Fibroblast of villous mesenchyme (primary cell): ENCODE results near the gene HSD3B1. TPM values are rescaled to one million over a fixed set of nuclear protein-coding genes. Genes with fewer than 3 reads are reported as not detected.

Source experiments
- DNase-seq: peaks from one replicate; pipeline ENCODE4 v3.0.0-alpha.2; 2010; ENCODE audit warnings: low read depth
- H3K4me3 ChIP-seq: 2 replicates; pipeline ENCODE4 v1.5.1; 2011; ENCODE audit warnings: low read depth, mild to moderate bottlenecking, low read length
- total RNA-seq: library from RNA; depleted of rRNA; stranded (reverse); fragments of >200 nt; gene quantifications from 2 replicates; pipeline ENCODE4 v1.2.3, GENCODE V29; 2012
- TF ChIP-seq, protein P1 (sequence below): IDR thresholded peaks from 2 replicates; pipeline ENCODE4 v1.5.1; 2012; ENCODE audit warnings: low read depth, mild to moderate bottlenecking, low read length; ENCODE audit not compliant: insufficient read depth

HSD3B1 gene
- total RNA-seq, 1 donor = 2.6 TPM

DNA sequence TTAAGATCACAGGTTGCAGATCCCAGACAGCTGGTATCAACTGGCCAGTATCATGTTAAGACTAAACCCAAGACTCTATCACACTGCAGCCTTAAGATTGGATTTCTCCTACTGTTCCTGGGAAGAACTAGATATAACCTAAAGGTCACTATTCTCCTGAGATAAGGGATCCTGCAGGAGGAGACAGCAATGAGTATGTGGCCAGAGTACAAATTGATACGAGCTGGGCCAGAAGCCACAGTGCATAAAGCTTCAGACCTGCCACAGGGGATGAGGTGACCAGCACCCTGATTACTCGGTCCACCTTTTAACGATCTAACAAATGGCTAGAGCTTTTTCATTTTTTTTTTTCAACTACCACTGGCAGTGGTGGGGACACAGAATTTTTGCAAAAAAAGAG lies 31.0 kb downstream of the HSD3B1 start:
- no peak overlapping the region for H3K4me3 ChIP-seq
- no peak for DNase-seq
- TF ChIP-seq, protein P1, sequence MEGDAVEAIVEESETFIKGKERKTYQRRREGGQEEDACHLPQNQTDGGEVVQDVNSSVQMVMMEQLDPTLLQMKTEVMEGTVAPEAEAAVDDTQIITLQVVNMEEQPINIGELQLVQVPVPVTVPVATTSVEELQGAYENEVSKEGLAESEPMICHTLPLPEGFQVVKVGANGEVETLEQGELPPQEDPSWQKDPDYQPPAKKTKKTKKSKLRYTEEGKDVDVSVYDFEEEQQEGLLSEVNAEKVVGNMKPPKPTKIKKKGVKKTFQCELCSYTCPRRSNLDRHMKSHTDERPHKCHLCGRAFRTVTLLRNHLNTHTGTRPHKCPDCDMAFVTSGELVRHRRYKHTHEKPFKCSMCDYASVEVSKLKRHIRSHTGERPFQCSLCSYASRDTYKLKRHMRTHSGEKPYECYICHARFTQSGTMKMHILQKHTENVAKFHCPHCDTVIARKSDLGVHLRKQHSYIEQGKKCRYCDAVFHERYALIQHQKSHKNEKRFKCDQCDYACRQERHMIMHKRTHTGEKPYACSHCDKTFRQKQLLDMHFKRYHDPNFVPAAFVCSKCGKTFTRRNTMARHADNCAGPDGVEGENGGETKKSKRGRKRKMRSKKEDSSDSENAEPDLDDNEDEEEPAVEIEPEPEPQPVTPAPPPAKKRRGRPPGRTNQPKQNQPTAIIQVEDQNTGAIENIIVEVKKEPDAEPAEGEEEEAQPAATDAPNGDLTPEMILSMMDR = no peak

DNA sequence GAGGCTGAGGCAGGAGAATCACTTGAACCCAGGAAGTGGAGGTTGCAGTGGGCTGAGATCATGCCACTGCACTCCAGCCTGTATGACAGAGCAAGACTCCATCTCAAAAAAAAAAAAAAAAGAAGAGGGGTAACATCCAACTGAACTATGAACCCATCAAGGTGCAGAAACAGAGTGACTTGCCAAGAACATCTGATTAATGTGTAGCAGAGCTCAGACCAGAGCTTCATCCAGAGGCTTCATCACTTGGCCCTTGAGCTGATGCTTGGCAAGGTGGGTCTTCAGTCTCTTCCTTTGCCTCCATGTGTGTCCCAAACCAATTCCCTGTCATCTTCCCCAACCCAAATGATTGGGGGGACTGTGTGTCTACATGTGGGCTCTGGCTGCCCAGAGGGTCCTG lies 32.6 kb downstream of the HSD3B1 start:
- H3K4me3 ChIP-seq = no peak overlapping the region
- no peak for DNase-seq
- TF ChIP-seq, protein P1 = no peak

DNA sequence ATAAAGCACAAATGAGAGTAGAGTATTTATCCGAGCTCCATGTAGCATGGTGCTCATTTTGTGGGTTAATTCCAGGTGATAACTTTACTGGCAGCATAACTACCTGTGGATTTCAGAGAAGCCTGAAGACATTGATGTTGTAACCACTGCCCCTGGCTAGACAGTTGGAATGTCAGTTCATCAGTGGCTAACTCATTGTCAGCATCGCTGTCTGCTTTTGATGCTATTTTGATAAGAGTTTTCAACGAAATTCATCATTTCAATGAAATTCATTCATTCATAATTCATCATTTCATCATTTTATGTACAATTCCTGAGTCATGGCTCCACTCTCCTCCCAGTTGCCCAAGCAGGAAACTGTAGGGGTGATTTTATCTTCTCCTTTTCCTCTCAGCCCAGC lies 34.4 kb downstream of the HSD3B1 start:
- no peak overlapping the region for H3K4me3 ChIP-seq
- DNase-seq = no peak
- TF ChIP-seq, protein P1 = no peak

DNA sequence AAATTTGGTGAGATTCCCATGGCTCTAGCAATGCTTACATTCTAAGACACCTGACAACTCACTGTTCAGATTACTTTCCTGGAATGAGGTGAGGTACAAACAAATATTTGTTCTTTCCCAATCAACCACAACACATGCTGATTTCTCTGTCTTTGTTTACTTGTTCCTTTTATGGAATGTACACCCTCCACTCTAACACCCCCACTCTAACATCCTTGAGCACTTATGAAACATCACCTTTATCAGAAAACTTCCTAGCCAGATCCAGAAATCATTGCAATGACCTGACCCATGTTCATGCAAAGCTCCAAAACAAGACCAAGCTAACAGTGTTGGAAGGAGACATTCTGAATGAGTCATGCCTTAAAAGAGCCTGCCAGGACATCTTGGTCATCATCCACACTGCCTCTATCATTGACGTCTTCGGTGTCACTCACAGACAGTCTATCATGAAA lies 35.5 kb downstream of the HSD3B1 start:
- H3K4me3 ChIP-seq = no peak overlapping the region
- TF ChIP-seq, protein P1 = no peak
- no peak for DNase-seq

DNA sequence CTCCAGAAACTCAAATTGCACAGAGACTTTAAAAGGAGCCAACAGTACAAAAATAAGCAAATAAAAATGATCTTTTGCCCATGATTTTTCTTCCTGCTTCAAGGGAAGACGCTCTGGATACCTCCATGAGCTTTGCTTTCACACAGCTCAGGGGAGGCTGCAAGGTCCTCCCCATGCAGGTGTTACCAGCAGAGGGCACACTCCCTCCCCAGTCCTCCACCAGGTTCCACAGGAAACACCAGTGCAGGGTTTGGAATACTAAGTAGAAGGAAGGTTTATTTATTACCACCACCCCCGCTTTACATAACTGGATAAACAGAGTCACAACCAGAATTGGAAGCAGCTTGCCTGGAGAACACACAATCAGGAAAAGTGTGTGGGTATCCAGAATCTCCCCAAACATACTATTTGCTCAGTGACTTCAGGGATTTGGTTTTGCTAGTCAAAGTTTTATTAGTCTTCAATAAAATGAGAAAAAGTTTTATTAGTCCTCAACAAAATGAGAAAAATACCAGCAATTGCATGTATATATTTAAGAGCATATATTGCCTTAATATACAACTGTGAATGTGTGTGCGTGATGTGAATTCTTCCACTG lies 37.3 kb downstream of the HSD3B1 start:
- TF ChIP-seq, protein P1 = peak; percentile 57
- DNase-seq = peak; percentile 7
- H3K4me3 ChIP-seq = no peak overlapping the region

DNA sequence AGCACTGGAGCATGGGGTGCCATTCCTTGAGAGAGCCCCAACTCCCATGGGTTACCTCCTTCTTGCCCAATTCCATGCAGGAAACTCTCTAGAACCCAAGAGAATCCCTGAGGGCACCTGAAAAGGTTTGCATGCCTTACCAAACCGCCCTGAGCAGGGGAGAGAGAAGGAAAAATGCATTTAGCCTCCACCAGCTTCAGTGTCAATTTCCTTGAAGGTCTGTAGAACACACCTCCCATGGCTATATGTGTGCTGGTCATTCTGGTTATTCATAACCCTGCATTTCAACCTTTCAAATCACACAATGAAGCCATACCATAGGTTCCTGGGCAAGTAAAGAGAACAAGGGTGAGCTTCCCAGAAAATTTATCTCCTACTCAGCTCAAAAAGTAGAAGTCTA lies 39.6 kb downstream of the HSD3B1 start:
- no peak for DNase-seq
- TF ChIP-seq, protein P1 = no peak

DNA sequence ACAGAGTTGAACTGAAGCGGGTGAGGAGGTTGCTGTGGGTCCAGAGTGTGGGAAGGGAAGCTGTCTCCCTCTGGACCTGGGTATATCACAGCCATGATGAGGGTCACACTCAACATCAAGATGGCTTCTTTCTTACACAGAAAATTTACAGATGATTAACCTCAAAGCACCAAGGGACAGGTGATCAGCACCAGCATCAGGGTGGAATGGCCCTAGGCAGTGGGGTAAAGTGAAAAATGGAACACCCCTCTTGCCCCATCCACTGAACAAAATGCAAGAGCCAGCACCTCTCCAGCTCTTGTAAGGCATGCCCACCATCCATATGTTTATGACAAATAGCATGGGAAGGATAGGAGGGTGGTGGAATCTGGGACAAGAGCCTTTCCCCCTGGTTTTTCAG lies 40.3 kb downstream of the HSD3B1 start:
- DNase-seq = no peak
- no peak overlapping the region for H3K4me3 ChIP-seq
- TF ChIP-seq, protein P1 = no peak

More for the DNA sequence above, 39.6 kb downstream of the HSD3B1 start:
- no peak overlapping the region for H3K4me3 ChIP-seq
